Parathyroid adenoma (tissue), 2 donors: Measurements from ENCODE around the gene PGM1.

Experiments
- H2AFZ ChIP-seq: fragments of 300-600 bp; sonication (generic); one replicate; pipeline ENCODE4 v1.7.0; 2017; ENCODE audit warnings: antibody characterized with exemption, mild to moderate bottlenecking
- H3K27ac ChIP-seq: fragments of 300-600 bp; sonication (generic); one replicate; pipeline ENCODE4 v1.7.0; 2017
- H3K27me3 ChIP-seq: fragments of 300-600 bp; sonication (generic); one replicate; pipeline ENCODE4 v1.7.0; 2017; ENCODE audit warnings: low read length; ENCODE audit not compliant: control insufficient read depth, insufficient read depth
- H3K36me3 ChIP-seq: fragments of 300-600 bp; sonication (generic); one replicate; pipeline ENCODE4 v1.7.0; 2017; ENCODE audit warnings: low read length; ENCODE audit not compliant: control insufficient read depth, insufficient read depth
- H3K4me1 ChIP-seq: fragments of 300-600 bp; sonication (generic); one replicate; pipeline ENCODE4 v1.7.0; 2017; ENCODE audit warnings: control low read depth
- H3K4me2 ChIP-seq: fragments of 300-600 bp; sonication (generic); one replicate; pipeline ENCODE4 v1.7.0; 2017; ENCODE audit warnings: low read length
- H3K4me3 ChIP-seq: fragments of 300-600 bp; sonication (generic); one replicate; pipeline ENCODE4 v1.7.0; 2017; ENCODE audit warnings: low read depth, low read length
- H3K79me2 ChIP-seq: fragments of 300-600 bp; sonication (generic); one replicate; pipeline ENCODE4 v1.7.0; 2017; ENCODE audit warnings: control low read depth
- H3K9ac ChIP-seq: fragments of 300-600 bp; sonication (generic); one replicate; pipeline ENCODE4 v1.7.0; 2017; ENCODE audit warnings: mild to moderate bottlenecking
- H3K9me3 ChIP-seq: fragments of 300-600 bp; sonication (generic); one replicate; pipeline ENCODE4 v1.7.0; 2017; ENCODE audit warnings: low read length; ENCODE audit not compliant: control insufficient read depth
- TF ChIP-seq, protein P1 (sequence below): fragments of 300-600 bp; sonication (generic); IDR thresholded peaks from one replicate; pipeline ENCODE4 v1.7.0; 2017; ENCODE audit warnings: antibody characterized with exemption, mild to moderate bottlenecking
- donor health status: primary hyperparathyroidism.

Gene PGM1

DNA sequence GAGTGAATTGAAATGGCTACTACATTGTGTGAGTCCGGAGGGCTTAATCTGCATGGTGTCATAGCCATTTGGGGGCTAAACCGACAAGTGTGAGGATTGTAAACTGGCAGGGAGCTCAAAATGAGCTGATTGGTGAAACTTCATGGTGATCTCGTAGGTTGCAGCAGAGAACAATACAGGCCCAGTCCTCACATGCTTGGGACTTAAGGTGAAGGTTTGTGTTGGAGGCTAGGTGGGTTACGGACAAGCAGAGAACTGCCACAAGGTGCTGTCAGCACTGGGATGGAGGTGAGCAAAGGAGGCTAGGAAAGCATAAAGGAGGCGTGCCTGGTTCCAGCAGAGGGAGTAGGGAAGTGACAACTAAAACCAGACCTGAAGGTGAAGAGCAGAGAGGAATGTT, 9.4 kb downstream of the PGM1 start:
- H2AFZ ChIP-seq: no peak overlapping the region
- H3K36me3 ChIP-seq: no peaks in the 10 kb centered on the region
- no peaks in the 10 kb centered on the region for H3K79me2 ChIP-seq
- no peak overlapping the region for H3K4me3 ChIP-seq
- no peaks in the 10 kb centered on the region for H3K4me1 ChIP-seq
- TF ChIP-seq, protein P1, sequence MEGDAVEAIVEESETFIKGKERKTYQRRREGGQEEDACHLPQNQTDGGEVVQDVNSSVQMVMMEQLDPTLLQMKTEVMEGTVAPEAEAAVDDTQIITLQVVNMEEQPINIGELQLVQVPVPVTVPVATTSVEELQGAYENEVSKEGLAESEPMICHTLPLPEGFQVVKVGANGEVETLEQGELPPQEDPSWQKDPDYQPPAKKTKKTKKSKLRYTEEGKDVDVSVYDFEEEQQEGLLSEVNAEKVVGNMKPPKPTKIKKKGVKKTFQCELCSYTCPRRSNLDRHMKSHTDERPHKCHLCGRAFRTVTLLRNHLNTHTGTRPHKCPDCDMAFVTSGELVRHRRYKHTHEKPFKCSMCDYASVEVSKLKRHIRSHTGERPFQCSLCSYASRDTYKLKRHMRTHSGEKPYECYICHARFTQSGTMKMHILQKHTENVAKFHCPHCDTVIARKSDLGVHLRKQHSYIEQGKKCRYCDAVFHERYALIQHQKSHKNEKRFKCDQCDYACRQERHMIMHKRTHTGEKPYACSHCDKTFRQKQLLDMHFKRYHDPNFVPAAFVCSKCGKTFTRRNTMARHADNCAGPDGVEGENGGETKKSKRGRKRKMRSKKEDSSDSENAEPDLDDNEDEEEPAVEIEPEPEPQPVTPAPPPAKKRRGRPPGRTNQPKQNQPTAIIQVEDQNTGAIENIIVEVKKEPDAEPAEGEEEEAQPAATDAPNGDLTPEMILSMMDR: no peak
- no peaks in the 10 kb centered on the region for H3K9me3 ChIP-seq
- H3K27ac ChIP-seq: no peak overlapping the region
- no peak overlapping the region for H3K9ac ChIP-seq
- no peak overlapping the region for H3K4me2 ChIP-seq
- H3K27me3 ChIP-seq: no peaks in the 10 kb centered on the region

DNA sequence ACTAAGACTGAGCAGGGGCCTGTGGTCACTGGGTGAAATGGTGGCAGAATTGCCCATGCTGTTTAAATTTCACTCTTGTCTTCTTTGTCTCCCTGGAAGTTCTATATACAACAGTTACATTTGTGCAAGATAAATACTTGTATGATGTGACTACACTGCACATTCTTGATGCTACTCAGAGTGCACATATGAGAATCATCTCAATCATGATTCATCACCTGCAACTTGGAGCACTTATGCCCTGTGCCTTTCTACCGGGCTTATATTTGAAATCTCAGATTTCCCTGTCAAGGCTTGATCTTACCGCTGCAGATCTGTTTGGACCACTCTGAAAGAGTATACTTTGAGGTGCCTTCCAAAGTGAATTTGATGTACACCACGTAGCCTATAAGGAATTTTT, 10.6 kb downstream of the PGM1 start:
- H3K9me3 ChIP-seq: no peaks in the 10 kb centered on the region
- H3K4me3 ChIP-seq: no peak overlapping the region
- H3K27me3 ChIP-seq: no peaks in the 10 kb centered on the region
- no peak overlapping the region for H3K9ac ChIP-seq
- H3K79me2 ChIP-seq: no peaks in the 10 kb centered on the region
- no peak overlapping the region for H2AFZ ChIP-seq
- H3K4me2 ChIP-seq: no peak overlapping the region
- no peaks in the 10 kb centered on the region for H3K36me3 ChIP-seq
- H3K27ac ChIP-seq: no peak overlapping the region
- TF ChIP-seq, protein P1: no peak
- no peaks in the 10 kb centered on the region for H3K4me1 ChIP-seq

DNA sequence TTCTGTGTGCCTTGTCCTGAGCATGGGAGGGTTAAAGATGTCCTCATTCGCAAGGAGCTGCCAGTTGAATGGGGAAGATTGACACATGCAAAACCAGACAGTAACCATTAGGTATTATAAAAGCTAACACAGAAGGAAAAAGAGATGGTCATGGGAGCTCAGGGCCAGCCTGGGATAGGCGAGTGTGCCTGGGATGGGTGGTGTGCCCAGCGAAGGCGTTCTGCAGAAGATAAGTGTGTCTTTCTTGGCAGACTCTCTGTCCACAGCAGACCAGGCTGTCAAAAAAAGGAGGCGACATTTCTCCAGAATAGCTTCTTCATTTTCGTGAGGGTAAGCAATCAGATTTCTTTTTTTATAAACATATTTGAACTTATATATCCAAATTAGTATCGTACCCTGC, 14.1 kb downstream of the PGM1 start:
- Histone ChIP-seq H3K36me3 (no peaks in the 10 kb centered on the region), H3K79me2 (no peaks in the 10 kb centered on the region), H3K27ac (no peak overlapping the region), H2AFZ (no peak overlapping the region), H3K9ac (no peak overlapping the region), H3K27me3 (no peaks in the 10 kb centered on the region), H3K4me3 (no peak overlapping the region), H3K4me2 (no peak overlapping the region), H3K4me1 (no peaks in the 10 kb centered on the region), H3K9me3 (no peaks in the 10 kb centered on the region)
- TF ChIP-seq, protein P1: no peak

DNA sequence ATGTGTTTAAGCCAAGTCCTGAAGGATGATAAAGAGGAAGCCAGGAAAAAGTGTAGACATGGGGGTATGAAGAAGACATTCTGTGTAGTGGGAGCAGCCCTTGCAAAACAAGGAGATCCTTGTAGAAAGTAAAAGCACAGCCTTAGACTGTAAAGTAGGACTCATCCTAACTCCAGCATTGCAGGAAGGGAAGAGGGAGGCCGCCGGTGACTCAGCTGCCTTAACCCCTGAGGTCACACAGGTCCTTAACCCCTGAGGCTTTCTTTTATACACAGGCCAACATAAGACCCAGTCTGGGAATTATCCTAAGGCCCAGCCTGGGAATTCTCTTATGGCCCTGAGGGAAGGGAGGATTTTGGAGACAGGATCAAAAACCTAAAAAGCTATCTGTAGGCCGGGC, 18.0 kb downstream of the PGM1 start:
- H2AFZ ChIP-seq: no peak overlapping the region
- no peak overlapping the region for H3K9ac ChIP-seq
- no peaks in the 10 kb centered on the region for H3K27me3 ChIP-seq
- H3K9me3 ChIP-seq: no peaks in the 10 kb centered on the region
- H3K4me2 ChIP-seq: no peak overlapping the region
- no peak overlapping the region for H3K4me3 ChIP-seq
- H3K4me1 ChIP-seq: peaks cover 4% of the 10 kb centered on the region
- no peaks in the 10 kb centered on the region for H3K36me3 ChIP-seq
- peaks cover 2% of the 10 kb centered on the region for H3K79me2 ChIP-seq
- TF ChIP-seq, protein P1: no peak
- no peak overlapping the region for H3K27ac ChIP-seq

DNA sequence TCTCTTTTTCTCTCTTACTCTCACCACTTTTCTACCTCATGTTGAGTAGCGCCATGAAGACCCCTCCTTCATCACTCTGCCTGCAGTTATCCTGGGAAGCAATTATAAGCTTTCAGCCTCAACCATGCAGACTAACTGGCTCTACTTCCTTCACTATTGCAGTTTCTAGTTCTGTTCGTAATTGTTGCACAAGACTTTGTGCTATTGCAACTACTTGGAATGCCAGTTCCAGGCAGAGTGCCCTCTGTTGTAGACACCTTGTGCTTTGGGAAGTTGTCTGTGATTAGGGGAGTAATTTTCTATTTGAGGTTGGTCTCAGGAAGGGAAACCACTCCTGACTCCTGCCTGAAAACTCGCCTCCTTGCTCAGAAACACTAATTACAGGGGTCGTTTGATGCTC, 19.4 kb downstream of the PGM1 start:
- no peaks in the 10 kb centered on the region for H3K27me3 ChIP-seq
- H2AFZ ChIP-seq: no peak overlapping the region
- H3K9me3 ChIP-seq: no peaks in the 10 kb centered on the region
- no peak overlapping the region for H3K9ac ChIP-seq
- no peak overlapping the region for H3K4me2 ChIP-seq
- peaks cover 10% of the 10 kb centered on the region for H3K79me2 ChIP-seq
- H3K4me1 ChIP-seq: peaks cover 6% of the 10 kb centered on the region
- TF ChIP-seq, protein P1: no peak
- no peak overlapping the region for H3K4me3 ChIP-seq
- no peaks in the 10 kb centered on the region for H3K36me3 ChIP-seq
- no peak overlapping the region for H3K27ac ChIP-seq
